ENCODE measurements around the gene FBXW12. TPM values are rescaled to one million over a fixed set of nuclear protein-coding genes. Genes with fewer than 3 reads are reported as not detected.

Gene FBXW12
- total RNA-seq, 1 experiment from 2014 or later, result 2.0 TPM

GRCh38 chr3:48413086-48413485 is 41.1 kb downstream of the FBXW12 start (continued):
- TF ChIP-seq ATF2 (CRISPR knock-in tag; IDR thresholded peaks at IDR 0.05; ENCODE audit: borderline replicate concordance, low read depth) (no peak), TP53 (CRISPR knock-in tag; IDR thresholded peaks at IDR 0.05) (no peak), STAT6 (CRISPR knock-in tag; conservative IDR thresholded peaks at IDR 0.05; ENCODE audit: low read depth) (no peak), PRRX2 (CRISPR knock-in tag; IDR thresholded peaks at IDR 0.05) (no peak), NR1H2 (CRISPR knock-in tag; IDR thresholded peaks at IDR 0.05) (no peak), RELA (CRISPR knock-in tag; IDR thresholded peaks at IDR 0.05; ENCODE audit: borderline replicate concordance) (no peak)
- TF ChIP-seq, protein P1, sequence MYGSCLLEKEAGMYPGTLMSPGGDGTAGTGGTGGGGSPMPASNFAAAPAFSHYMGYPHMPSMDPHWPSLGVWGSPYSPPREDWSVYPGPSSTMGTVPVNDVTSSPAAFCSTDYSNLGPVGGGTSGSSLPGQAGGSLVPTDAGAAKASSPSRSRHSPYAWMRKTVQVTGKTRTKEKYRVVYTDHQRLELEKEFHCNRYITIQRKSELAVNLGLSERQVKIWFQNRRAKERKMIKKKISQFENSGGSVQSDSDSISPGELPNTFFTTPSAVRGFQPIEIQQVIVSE (CRISPR knock-in tag; IDR thresholded peaks at IDR 0.05; ENCODE audit: borderline replicate concordance), result no peak

DNA sequence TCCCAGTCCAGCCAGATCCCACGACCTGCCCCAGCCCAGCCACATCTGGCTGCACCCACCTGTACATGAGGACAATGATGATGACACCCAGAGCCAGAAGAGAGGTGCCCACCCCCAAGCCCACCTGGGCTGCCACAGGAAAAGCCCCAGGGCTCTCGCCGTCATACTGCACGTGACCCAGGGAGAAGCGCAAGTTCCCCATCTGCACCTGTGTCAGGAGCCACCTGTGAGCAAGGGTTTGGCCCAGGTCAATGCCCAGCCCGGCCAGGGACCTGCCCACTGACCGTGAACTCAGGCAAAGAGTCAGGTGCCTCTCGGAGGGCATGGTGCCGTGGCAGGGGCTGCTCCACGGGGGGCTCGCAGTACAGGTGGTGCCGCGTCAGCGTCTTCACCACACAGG is 41.6 kb downstream of the FBXW12 start:
- DNase-seq (ENCODE audit: low spot score), result no peak
- Mint-ChIP-seq H3K9me3 (no peaks in the 10 kb centered on the region), H3K4me3 (no peak overlapping the region), H3K36me3 (peaks cover 65% of the 10 kb centered on the region), H3K27ac (no peak overlapping the region), H3K4me1 (no peaks in the 10 kb centered on the region), H3K27me3 (ENCODE audit: low read depth) (no peaks in the 10 kb centered on the region)
- POLR2A ChIA-PET, result no interaction called here
- TF ChIP-seq SMAD4 (CRISPR knock-in tag; IDR thresholded peaks at IDR 0.05) (no peak), ZNF396 (CRISPR knock-in tag; IDR thresholded peaks at IDR 0.05; ENCODE audit: borderline replicate concordance) (no peak), NR2C2 (CRISPR knock-in tag; IDR thresholded peaks at IDR 0.05) (no peak), AR (CRISPR knock-in tag; IDR thresholded peaks at IDR 0.05) (no peak), ZNF263 (CRISPR knock-in tag; IDR thresholded peaks at IDR 0.05; ENCODE audit: low read depth) (no peak), STAT6 (CRISPR knock-in tag; conservative IDR thresholded peaks at IDR 0.05; ENCODE audit: low read depth) (no peak), ZMAT4 (CRISPR knock-in tag; IDR thresholded peaks at IDR 0.05) (no peak), PRRX2 (CRISPR knock-in tag; IDR thresholded peaks at IDR 0.05) (no peak)
- CTCF ChIA-PET, result interaction anchor here (2.9 to 18.3 kb wide), 2 partner anchors 12 to 23 kb away, joined by 15 to 218 read pairs; no protein-coding TSS in a partner anchor
- no peak for ATAC-seq
